Neural progenitor cell (in vitro differentiated cells): ENCODE results near the gene LYRM1.

Experiments used
- EZH2 ChIP-seq: fragments of 200-600 bp; sonication (generic); IDR thresholded peaks from 2 replicates; pipeline ENCODE4 v1.6.1; 2017; ENCODE audit warnings: antibody characterized with exemption, mild to moderate bottlenecking, moderate library complexity
- EZH2phosphoT487 ChIP-seq: fragments of 200-600 bp; sonication (generic); IDR thresholded peaks from 2 replicates; pipeline ENCODE4 v1.6.1; 2017; ENCODE audit warnings: antibody characterized with exemption
- TF ChIP-seq, protein P1 (sequence below): fragments of 200-600 bp; sonication (generic); IDR thresholded peaks from 2 replicates; pipeline ENCODE4 v1.5.1; 2017; ENCODE audit warnings: antibody characterized with exemption, mild to moderate bottlenecking

DNA sequence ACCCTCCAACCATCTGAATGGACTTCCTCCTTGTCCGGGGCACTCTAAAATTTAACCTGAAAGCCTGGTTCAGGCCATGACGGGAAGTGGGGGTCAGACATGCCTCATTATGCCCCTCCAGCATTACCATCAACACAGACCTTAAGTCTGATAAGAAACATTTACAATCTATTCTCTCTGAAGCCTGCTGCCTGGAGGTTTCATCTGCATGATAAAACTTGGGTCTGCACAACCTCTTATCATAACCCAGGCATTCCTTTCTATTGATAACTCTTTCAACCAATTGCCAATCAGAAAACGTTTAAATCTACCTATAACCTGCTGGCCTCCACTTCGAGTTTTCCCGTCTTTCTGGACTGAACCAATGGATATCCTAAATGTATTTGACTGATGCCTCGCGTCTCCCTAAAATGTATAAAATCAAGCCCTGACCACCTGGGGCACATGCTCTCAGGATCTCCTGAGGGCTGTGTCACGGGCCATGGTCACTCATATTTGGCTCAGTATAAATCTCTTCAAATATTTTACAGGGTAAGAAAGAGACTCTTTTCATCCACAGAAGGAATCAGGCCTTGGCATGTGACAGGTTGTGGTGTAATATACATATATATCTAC, 45.6 kb downstream of the LYRM1 start:
- TF ChIP-seq, protein P1, sequence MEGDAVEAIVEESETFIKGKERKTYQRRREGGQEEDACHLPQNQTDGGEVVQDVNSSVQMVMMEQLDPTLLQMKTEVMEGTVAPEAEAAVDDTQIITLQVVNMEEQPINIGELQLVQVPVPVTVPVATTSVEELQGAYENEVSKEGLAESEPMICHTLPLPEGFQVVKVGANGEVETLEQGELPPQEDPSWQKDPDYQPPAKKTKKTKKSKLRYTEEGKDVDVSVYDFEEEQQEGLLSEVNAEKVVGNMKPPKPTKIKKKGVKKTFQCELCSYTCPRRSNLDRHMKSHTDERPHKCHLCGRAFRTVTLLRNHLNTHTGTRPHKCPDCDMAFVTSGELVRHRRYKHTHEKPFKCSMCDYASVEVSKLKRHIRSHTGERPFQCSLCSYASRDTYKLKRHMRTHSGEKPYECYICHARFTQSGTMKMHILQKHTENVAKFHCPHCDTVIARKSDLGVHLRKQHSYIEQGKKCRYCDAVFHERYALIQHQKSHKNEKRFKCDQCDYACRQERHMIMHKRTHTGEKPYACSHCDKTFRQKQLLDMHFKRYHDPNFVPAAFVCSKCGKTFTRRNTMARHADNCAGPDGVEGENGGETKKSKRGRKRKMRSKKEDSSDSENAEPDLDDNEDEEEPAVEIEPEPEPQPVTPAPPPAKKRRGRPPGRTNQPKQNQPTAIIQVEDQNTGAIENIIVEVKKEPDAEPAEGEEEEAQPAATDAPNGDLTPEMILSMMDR, result no peak
- no peak for TF ChIP-seq EZH2
- TF ChIP-seq EZH2phosphoT487, result no peak
